ENCODE results near the gene CD69. TPM values are rescaled to one million over a fixed set of nuclear protein-coding genes. Genes with fewer than 3 reads are reported as not detected.

CD69 gene
- total RNA-seq, 3 donors from 2014 or later (not counting 1 experiment from before 2014, with no cell fraction given) = 739 to 1,541 (median 990) TPM

- Histone ChIP-seq H3K36me3 (ENCODE audit: control insufficient read depth, insufficient read depth, low read length) (no peaks in the 10 kb centered on the region), H3K9me3 (ENCODE audit: control insufficient read depth, insufficient read depth, low read length) (no peaks in the 10 kb centered on the region), H3K27me3 (ENCODE audit: control insufficient read depth, insufficient read depth, low read length) (no peaks in the 10 kb centered on the region), H3K27ac (ENCODE audit: low read length) (peak overlapping the region; percentile 61), H3K4me3 (ENCODE audit: low read length) (peak overlapping the region; percentile 32), H3K4me1 (ENCODE audit: control insufficient read depth, insufficient read depth, low read length) (no peaks in the 10 kb centered on the region)
- ATAC-seq = no peak
- peaks cover 2 to 14% of the 10 kb centered on the region in 2 donors for H3K4me1 Mint-ChIP-seq
- no peak overlapping the region for H3K27ac Mint-ChIP-seq
- no peak for DNase-seq
- no CpG with 5 or more reads among the region's 2 CpGs for WGBS (ENCODE audit: insufficient coverage)
- no peaks in the 10 kb centered on the region for H3K9me3 Mint-ChIP-seq
- TF ChIP-seq CTCF (IDR thresholded peaks at IDR 0.05) = no peak
- H3K4me3 Mint-ChIP-seq = peak overlapping the region; percentile 47
- intact Hi-C loops (cut with micrococcal nuclease) = no loop called here
- H3K27me3 Mint-ChIP-seq (ENCODE audit: low read depth in 2 of 2) = no peaks in the 10 kb centered on the region
- H3K36me3 Mint-ChIP-seq = no peaks in the 10 kb centered on the region
These were observed 28.9 kb downstream of the CD69 start for GRCh38 chr12:9731797-9732196.

- Mint-ChIP-seq H3K27me3 (ENCODE audit: low read depth in 2 of 2) (no peaks in the 10 kb centered on the region), H3K4me1 (peaks cover 0 to 11% of the 10 kb centered on the region in 2 donors), H3K36me3 (no peaks in the 10 kb centered on the region), H3K9me3 (no peaks in the 10 kb centered on the region), H3K4me3 (no peak overlapping the region), H3K27ac (no peak overlapping the region)
- intact Hi-C loops (cut with micrococcal nuclease) = no loop called here
- Histone ChIP-seq H3K9me3 (ENCODE audit: control insufficient read depth, insufficient read depth, low read length) (no peaks in the 10 kb centered on the region), H3K36me3 (ENCODE audit: control insufficient read depth, insufficient read depth, low read length) (no peaks in the 10 kb centered on the region), H3K27me3 (ENCODE audit: control insufficient read depth, insufficient read depth, low read length) (no peaks in the 10 kb centered on the region), H3K27ac (ENCODE audit: low read length) (peak overlapping the region; percentile 61), H3K4me1 (ENCODE audit: control insufficient read depth, insufficient read depth, low read length) (no peaks in the 10 kb centered on the region), H3K4me3 (ENCODE audit: low read length) (peak overlapping the region; percentile 32)
- no peak for TF ChIP-seq CTCF (IDR thresholded peaks at IDR 0.05)
- 100% methylated on average over 1 of the region's 6 CpGs for WGBS (ENCODE audit: insufficient coverage)
- ATAC-seq = no peak
- no peak for DNase-seq
These were observed 29.3 kb downstream of the CD69 start for GRCh38 chr12:9731393-9731792.

- WGBS (ENCODE audit: insufficient coverage) = 84% methylated on average over 6 of the region's 6 CpGs
- no peaks in the 10 kb centered on the region for H3K4me1 ChIP-seq (ENCODE audit: control insufficient read depth, insufficient read depth, low read length)
These were observed 30.1 kb downstream of the CD69 start for GRCh38 chr12:9730591-9730990.

More at GRCh38 chr12:9730591-9730990, 30.1 kb downstream of the CD69 start:
- Mint-ChIP-seq H3K27me3 (ENCODE audit: low read depth in 2 of 2) (no peaks in the 10 kb centered on the region), H3K36me3 (no peaks in the 10 kb centered on the region), H3K27ac (no peak overlapping the region), H3K4me1 (peaks cover 0 to 11% of the 10 kb centered on the region in 2 donors), H3K4me3 (no peak overlapping the region), H3K9me3 (no peaks in the 10 kb centered on the region)
- Histone ChIP-seq H3K4me3 (ENCODE audit: low read length) (peak overlapping the region; percentile 32), H3K36me3 (ENCODE audit: control insufficient read depth, insufficient read depth, low read length) (no peaks in the 10 kb centered on the region), H3K27ac (ENCODE audit: low read length) (peak overlapping the region; percentile 61), H3K27me3 (ENCODE audit: control insufficient read depth, insufficient read depth, low read length) (no peaks in the 10 kb centered on the region), H3K9me3 (ENCODE audit: control insufficient read depth, insufficient read depth, low read length) (no peaks in the 10 kb centered on the region)
- intact Hi-C loops (cut with micrococcal nuclease) = no loop called here
- TF ChIP-seq CTCF (IDR thresholded peaks at IDR 0.05) = no peak
- DNase-seq (no peak), ATAC-seq (no peak)
